ENCODE measurements around the gene KIR2DL3. TPM values are rescaled to one million over a fixed set of nuclear protein-coding genes. Genes with fewer than 3 reads are reported as not detected.
"Not testable (repeated sequence)": the region's sequence is repeated elsewhere in the genome, so short reads cannot be mapped to it uniquely, and the experiment has no call there.

KIR2DL3 gene
- total RNA-seq, 1 experiment from 2014 or later = not detected

DNA sequence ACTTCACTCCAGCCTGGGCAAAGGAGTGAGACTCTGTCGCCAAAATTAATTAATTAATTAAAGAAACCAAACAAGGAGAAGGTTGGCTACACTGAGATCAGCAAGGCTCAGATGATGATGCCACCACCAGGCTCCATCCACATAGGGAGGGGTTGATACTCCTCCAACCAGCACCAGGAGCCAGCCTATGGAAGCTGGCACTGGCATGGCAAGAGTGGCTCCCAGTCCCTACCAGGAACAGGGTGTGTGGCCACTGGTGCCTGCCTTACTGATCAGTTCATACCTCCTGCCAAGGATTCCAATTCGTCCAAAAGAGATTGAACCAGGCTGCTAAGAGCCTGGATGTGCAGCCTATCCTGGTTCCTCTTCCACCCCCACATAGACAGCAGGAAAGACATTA, 34.4 kb downstream of the KIR2DL3 start:
- H3K23me2 ChIP-seq (ENCODE audit: insufficient read length, low read depth, low read length, poor library complexity, severe bottlenecking); H2BK15ac ChIP-seq (ENCODE audit: low read depth, low read length); H3K18ac ChIP-seq (ENCODE audit: insufficient read length, low read depth, low read length); H3K4me3 Mint-ChIP-seq; H2BK12ac ChIP-seq (ENCODE audit: insufficient read length, low read depth, low read length); H2AFZ ChIP-seq (ENCODE audit: low read length); H3K23ac ChIP-seq (ENCODE audit: insufficient read length, low read depth, low read length); H3K27me3 ChIP-seq (ENCODE audit: insufficient read depth, low read length); H3K27ac ChIP-seq (ENCODE audit: insufficient read length, low read depth, low read length); H2BK120ac ChIP-seq (ENCODE audit: low read depth, low read length, poor library complexity, severe bottlenecking); H3K4me2 ChIP-seq (ENCODE audit: insufficient read depth, insufficient read length, low read length); H3K4ac ChIP-seq (ENCODE audit: low read depth, low read length); H3K14ac ChIP-seq (ENCODE audit: insufficient read depth, low read length); H3K56ac ChIP-seq (ENCODE audit: insufficient read length, low read depth, low read length); H4K8ac ChIP-seq (replicated peaks; ENCODE audit: insufficient read length, low read depth, low read length); H4K91ac ChIP-seq (ENCODE audit: insufficient read length, low read depth, low read length); H3K79me2 ChIP-seq (ENCODE audit: insufficient read depth, low read length); H3K79me1 ChIP-seq (ENCODE audit: insufficient read depth, low read depth, low read length, poor library complexity, severe bottlenecking); H2BK5ac ChIP-seq (ENCODE audit: insufficient read length, low read length); H2BK20ac ChIP-seq (ENCODE audit: low read depth, low read length, poor library complexity, severe bottlenecking); H3K4me1 ChIP-seq (ENCODE audit: insufficient read depth, low read length); H3K27me3 Mint-ChIP-seq (ENCODE audit: low read depth); H3K9ac ChIP-seq (ENCODE audit: extremely low read depth, insufficient read length, low read length); DNase-seq; H4K5ac ChIP-seq (ENCODE audit: insufficient read length, low read depth, low read length); H2AK5ac ChIP-seq (ENCODE audit: insufficient read length, low read length); H4K20me1 ChIP-seq (ENCODE audit: control insufficient read depth, insufficient read depth, insufficient read length); H3T11ph ChIP-seq (ENCODE audit: low read length); H3K4me1 Mint-ChIP-seq; H3K27ac Mint-ChIP-seq: not testable (repeated sequence)
- peaks cover 92 to 94% of the 10 kb centered on the region in 2 experiments for H3K9me3 Mint-ChIP-seq
- WGBS (ENCODE audit: extremely low coverage, insufficient read length, low lambda C conversion rate) = no CpG with 5 or more reads among the region's 2 CpGs
- peaks cover 12 to 53% (median 21%) of the 10 kb centered on the region in 3 experiments; a peak in 6 of 7 replicates for H3K36me3 Mint-ChIP-seq (ENCODE audit: insufficient read depth in 1 of 3, low read depth in 3 of 3)
- H3K9me3 ChIP-seq (ENCODE audit: control insufficient read depth, low read depth, low read length) = peaks cover 75% of the 10 kb centered on the region

DNA sequence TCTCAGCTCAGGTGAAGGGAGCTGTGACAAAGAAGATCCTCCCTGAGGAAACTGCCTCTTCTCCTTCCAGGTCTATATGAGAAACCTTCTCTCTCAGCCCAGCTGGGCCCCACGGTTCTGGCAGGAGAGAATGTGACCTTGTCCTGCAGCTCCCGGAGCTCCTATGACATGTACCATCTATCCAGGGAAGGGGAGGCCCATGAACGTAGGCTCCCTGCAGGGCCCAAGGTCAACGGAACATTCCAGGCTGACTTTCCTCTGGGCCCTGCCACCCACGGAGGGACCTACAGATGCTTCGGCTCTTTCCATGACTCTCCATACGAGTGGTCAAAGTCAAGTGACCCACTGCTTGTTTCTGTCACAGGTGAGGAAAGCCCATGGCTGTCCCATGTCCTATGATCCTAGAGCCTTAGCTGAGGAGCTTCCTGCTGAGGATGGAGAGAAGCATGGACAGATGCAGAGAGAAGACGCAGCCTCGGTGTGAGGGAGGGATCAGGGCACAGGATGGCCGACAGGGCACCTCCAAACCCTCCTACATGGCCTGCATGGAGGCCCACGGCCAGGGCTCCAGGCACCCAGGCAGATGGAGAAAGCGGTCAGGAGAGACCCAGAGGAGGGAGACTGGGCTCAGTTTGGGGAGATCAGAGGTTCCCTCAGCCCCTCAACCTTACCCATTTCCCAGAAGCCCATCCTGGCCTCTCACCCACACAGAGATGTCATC, 36.9 kb downstream of the KIR2DL3 start:
- no CpG with 5 or more reads among the region's 12 CpGs for WGBS (ENCODE audit: extremely low coverage, insufficient read length, low lambda C conversion rate)
- not testable (repeated sequence) for DNase-seq; H3K27ac Mint-ChIP-seq; H4K20me1 ChIP-seq (ENCODE audit: control insufficient read depth, insufficient read depth, insufficient read length); H3K79me2 ChIP-seq (ENCODE audit: insufficient read depth, low read length); H2BK120ac ChIP-seq (ENCODE audit: low read depth, low read length, poor library complexity, severe bottlenecking); H2BK15ac ChIP-seq (ENCODE audit: low read depth, low read length); H4K91ac ChIP-seq (ENCODE audit: insufficient read length, low read depth, low read length); H3K27me3 Mint-ChIP-seq (ENCODE audit: low read depth); H2AK5ac ChIP-seq (ENCODE audit: insufficient read length, low read length); H2AFZ ChIP-seq (ENCODE audit: low read length); H3K27ac ChIP-seq (ENCODE audit: insufficient read length, low read depth, low read length); H3K4me1 Mint-ChIP-seq; H2BK20ac ChIP-seq (ENCODE audit: low read depth, low read length, poor library complexity, severe bottlenecking); H2BK12ac ChIP-seq (ENCODE audit: insufficient read length, low read depth, low read length); H3K4me3 Mint-ChIP-seq; H3K14ac ChIP-seq (ENCODE audit: insufficient read depth, low read length); H2BK5ac ChIP-seq (ENCODE audit: insufficient read length, low read length); H3T11ph ChIP-seq (ENCODE audit: low read length); H3K27me3 ChIP-seq (ENCODE audit: insufficient read depth, low read length); H3K56ac ChIP-seq (ENCODE audit: insufficient read length, low read depth, low read length); H3K23me2 ChIP-seq (ENCODE audit: insufficient read length, low read depth, low read length, poor library complexity, severe bottlenecking); H3K18ac ChIP-seq (ENCODE audit: insufficient read length, low read depth, low read length); H4K5ac ChIP-seq (ENCODE audit: insufficient read length, low read depth, low read length); H3K23ac ChIP-seq (ENCODE audit: insufficient read length, low read depth, low read length); H3K9ac ChIP-seq (ENCODE audit: extremely low read depth, insufficient read length, low read length); H3K4me1 ChIP-seq (ENCODE audit: insufficient read depth, low read length); H3K79me1 ChIP-seq (ENCODE audit: insufficient read depth, low read depth, low read length, poor library complexity, severe bottlenecking); H3K4ac ChIP-seq (ENCODE audit: low read depth, low read length); H3K4me2 ChIP-seq (ENCODE audit: insufficient read depth, insufficient read length, low read length); H4K8ac ChIP-seq (replicated peaks; ENCODE audit: insufficient read length, low read depth, low read length)
- H3K9me3 ChIP-seq (ENCODE audit: control insufficient read depth, low read depth, low read length) = peaks cover 74% of the 10 kb centered on the region
- Mint-ChIP-seq H3K36me3 (ENCODE audit: insufficient read depth in 1 of 3, low read depth in 3 of 3) (peaks cover 7 to 53% (median 17%) of the 10 kb centered on the region in 3 experiments; a peak in 6 of 7 replicates), H3K9me3 (peaks cover 92 to 94% of the 10 kb centered on the region in 2 experiments)

Measured in H9 (cell line).